ENCODE results near the gene ABCG8.

DNA sequence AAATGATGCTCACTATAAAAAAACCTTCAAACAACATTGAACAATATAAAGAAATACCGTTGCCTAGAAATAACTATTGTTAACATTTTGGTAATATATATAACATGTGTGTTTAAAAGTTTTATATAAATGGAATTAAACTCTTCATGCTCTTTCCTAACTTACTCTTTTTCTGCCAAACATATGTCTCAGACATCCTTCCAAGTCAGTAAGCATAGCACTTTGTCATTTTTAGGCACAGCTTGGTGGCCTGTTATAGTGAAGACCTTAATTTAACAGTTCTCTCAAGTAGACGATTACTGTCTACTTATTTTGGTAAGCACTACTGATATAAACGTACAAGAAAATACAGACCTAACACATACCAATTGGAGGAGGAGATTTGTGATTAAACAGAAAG is 24.1 kb upstream of the ABCG8 start:
- no peak for TF ChIP-seq POLR2AphosphoS5 (IDR thresholded peaks at IDR 0.05)
- TF ChIP-seq, protein P1, sequence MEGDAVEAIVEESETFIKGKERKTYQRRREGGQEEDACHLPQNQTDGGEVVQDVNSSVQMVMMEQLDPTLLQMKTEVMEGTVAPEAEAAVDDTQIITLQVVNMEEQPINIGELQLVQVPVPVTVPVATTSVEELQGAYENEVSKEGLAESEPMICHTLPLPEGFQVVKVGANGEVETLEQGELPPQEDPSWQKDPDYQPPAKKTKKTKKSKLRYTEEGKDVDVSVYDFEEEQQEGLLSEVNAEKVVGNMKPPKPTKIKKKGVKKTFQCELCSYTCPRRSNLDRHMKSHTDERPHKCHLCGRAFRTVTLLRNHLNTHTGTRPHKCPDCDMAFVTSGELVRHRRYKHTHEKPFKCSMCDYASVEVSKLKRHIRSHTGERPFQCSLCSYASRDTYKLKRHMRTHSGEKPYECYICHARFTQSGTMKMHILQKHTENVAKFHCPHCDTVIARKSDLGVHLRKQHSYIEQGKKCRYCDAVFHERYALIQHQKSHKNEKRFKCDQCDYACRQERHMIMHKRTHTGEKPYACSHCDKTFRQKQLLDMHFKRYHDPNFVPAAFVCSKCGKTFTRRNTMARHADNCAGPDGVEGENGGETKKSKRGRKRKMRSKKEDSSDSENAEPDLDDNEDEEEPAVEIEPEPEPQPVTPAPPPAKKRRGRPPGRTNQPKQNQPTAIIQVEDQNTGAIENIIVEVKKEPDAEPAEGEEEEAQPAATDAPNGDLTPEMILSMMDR (IDR thresholded peaks at IDR 0.05), result no peak
- no peak for TF ChIP-seq POLR2A (IDR thresholded peaks at IDR 0.05)
- no peak for TF ChIP-seq EP300 (IDR thresholded peaks at IDR 0.05)

All from stomach (tissue), 4 donors.